ENCODE data around the gene JMY.
A peak's percentile ranks its signal among the peaks of the same experiment; 100 is the strongest.

Gene JMY

DNA sequence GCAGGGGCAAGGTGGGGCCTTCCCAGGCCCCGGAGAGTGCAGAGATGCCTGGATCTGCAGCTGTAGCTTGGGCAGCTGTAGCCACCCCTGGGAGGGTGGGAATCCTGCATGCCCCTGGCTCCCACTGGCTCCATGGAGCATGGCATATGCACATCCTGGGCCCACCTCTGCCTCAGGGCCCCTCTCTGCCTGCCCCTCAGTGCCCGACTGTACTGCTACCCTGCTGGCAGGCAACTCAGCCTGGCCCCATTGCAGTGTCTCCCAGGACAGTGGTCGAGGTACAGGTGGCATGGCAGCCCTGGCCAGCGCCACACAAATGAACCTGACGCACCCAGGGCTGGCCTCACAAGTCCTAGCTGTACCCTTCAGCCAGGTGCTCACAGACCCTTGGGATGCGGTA is 23.9 kb downstream of the JMY start:
- TF ChIP-seq, protein P1, sequence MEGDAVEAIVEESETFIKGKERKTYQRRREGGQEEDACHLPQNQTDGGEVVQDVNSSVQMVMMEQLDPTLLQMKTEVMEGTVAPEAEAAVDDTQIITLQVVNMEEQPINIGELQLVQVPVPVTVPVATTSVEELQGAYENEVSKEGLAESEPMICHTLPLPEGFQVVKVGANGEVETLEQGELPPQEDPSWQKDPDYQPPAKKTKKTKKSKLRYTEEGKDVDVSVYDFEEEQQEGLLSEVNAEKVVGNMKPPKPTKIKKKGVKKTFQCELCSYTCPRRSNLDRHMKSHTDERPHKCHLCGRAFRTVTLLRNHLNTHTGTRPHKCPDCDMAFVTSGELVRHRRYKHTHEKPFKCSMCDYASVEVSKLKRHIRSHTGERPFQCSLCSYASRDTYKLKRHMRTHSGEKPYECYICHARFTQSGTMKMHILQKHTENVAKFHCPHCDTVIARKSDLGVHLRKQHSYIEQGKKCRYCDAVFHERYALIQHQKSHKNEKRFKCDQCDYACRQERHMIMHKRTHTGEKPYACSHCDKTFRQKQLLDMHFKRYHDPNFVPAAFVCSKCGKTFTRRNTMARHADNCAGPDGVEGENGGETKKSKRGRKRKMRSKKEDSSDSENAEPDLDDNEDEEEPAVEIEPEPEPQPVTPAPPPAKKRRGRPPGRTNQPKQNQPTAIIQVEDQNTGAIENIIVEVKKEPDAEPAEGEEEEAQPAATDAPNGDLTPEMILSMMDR (IDR thresholded peaks at IDR 0.05; ENCODE audit: low read depth, low read length): no peak
- no peak for DNase-seq (ENCODE audit: low read depth in 2 of 2)
- no peak overlapping the region for H3K4me3 ChIP-seq (replicated peaks in 1 of 2; ENCODE audit: low read depth in 2 of 2, low read length in 2 of 2)

DNA sequence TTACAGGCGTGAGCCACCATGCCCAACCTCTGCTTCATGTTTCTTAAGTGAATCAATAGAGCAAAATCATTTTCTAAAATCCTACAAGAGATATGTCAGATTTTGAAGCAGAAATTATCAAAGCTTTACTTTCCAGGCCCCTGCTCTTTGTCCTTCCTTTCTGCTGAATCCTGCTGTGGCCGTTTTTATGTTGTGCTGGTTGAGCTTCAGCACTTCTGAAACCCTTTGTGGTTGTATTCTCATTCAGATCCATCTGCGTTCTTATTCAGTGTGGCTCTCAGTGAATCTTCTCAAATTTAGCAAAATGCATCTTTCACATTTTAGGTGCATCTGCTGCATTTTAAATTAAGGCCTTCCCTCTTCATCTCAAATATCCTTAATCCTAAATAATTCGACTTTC is 26.0 kb downstream of the JMY start:
- no peak overlapping the region for H3K4me3 ChIP-seq (replicated peaks in 1 of 2; ENCODE audit: low read depth in 2 of 2, low read length in 2 of 2)
- no peak for DNase-seq (ENCODE audit: low read depth in 2 of 2)
- TF ChIP-seq, protein P1 (IDR thresholded peaks at IDR 0.05; ENCODE audit: low read depth, low read length): no peak

DNA sequence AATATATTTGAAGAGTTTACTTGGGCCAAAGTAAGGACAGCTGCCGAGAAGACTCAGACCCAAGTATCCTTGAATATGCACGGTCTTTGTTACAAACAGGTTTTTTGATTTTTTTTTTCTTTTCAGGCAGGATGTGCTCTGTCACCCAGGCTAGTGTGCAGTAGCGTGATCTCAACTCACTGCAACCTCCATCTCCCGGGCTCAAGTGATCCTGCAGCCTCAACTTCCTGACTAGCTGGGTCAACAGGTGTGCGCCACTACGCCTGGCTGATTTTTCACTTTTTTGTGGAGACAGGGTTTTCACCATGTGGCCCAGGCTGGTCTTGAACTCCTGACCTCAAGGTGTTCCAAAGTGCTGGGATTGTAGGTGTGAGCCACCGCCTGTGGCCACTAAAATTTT is 27.4 kb downstream of the JMY start:
- no peak for DNase-seq (ENCODE audit: low read depth in 2 of 2)
- TF ChIP-seq, protein P1 (IDR thresholded peaks at IDR 0.05; ENCODE audit: low read depth, low read length): no peak
- H3K4me3 ChIP-seq (replicated peaks in 1 of 2; ENCODE audit: low read depth in 2 of 2, low read length in 2 of 2): no peak overlapping the region

DNA sequence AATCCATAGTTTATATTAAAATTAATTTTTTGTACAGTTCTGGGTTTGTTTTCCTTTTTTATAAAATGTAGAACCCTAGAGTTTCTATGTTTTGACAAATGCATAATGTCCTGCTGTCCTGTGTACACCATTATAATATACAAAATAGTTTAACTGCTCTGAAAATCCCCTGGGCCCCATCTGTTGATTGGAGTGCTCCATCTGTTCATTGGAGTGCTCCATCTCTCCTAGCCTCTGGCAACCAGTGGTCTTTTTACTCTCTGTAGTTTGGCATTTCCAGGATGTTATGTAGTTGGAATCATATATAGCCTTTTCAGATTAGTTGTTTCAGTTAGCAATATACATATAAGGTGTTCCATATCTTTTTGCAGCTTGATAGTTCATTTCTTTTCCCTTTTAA is 31.2 kb downstream of the JMY start:
- DNase-seq (ENCODE audit: low read depth in 2 of 2): no peak
- H3K4me3 ChIP-seq (replicated peaks in 1 of 2; ENCODE audit: low read depth in 2 of 2, low read length in 2 of 2): no peak overlapping the region
- TF ChIP-seq, protein P1 (IDR thresholded peaks at IDR 0.05; ENCODE audit: low read depth, low read length): no peak

DNA sequence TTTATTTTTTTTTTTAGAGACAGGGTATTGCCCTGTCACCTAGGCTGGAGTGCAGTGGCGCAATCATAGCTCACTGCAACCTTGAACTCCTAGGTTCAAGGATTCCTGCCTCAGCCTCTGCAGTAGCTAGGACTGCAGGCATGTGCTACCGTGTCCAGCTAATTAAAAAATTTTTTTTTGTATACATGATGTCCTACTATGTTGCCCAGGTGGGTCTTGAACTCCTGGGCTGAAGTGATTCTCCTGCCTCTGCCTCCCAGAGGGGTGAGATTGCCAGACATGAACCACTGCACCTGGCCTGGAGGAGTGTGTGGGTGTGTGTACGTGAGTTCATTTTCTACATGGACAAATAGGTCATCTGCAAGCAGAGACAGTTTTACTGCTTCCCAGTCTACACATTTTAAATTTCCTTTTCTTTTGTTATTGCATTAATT is 33.8 kb downstream of the JMY start:
- no peak for DNase-seq (ENCODE audit: low read depth in 2 of 2)
- no peak overlapping the region for H3K4me3 ChIP-seq (replicated peaks in 1 of 2; ENCODE audit: low read depth in 2 of 2, low read length in 2 of 2)
- TF ChIP-seq, protein P1 (IDR thresholded peaks at IDR 0.05; ENCODE audit: low read depth, low read length): no peak

DNA sequence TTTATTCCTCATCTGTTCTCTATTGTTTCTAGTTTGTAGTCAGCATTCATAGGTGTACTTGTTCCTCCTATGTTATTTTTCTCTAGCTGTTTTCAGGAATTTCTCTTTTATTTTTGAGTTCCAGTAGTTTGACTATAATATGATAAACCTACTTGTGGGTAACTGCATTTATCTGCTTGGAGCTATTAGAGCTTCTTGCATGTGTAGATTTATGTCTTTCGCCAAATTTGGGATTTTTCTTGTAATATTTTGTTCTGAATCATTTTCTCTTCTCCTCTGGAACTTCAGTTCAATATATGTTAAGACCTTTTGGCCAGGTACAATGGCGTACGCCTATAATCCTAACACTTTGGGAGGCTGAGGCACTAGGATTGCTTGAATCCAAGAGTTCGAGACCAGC is 37.4 kb downstream of the JMY start:
- TF ChIP-seq, protein P1 (IDR thresholded peaks at IDR 0.05; ENCODE audit: low read depth, low read length): no peak
- no peak for DNase-seq (ENCODE audit: low read depth in 2 of 2)
- H3K4me3 ChIP-seq (replicated peaks in 1 of 2; ENCODE audit: low read depth in 2 of 2, low read length in 2 of 2): no peak overlapping the region

DNA sequence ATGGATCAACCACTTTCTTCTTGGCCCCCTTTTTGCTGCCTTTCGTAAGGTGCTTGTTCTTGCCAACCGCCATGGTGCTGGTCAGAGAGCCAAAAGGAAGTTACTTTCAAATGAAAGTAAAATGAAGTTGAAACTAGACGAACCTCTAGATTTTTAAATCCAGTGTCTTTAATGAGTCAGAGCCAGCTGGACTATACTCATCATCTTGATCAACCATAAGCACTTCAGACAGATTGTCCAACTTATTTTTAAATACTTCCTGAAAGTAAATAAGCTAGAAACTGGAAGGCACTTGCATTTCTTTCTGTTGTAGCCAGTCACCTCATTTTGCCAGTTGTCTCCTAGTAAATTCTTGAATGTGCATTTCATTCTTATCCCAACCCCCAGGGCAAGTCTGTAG is 48.9 kb downstream of the JMY start:
- TF ChIP-seq, protein P1 (IDR thresholded peaks at IDR 0.05; ENCODE audit: low read depth, low read length): no peak
- DNase-seq (ENCODE audit: low read depth in 2 of 2): peak in 1 of 2 donors; percentile 6
- no peak overlapping the region for H3K4me3 ChIP-seq (replicated peaks in 1 of 2; ENCODE audit: low read depth in 2 of 2, low read length in 2 of 2)

Data from cardiac fibroblast (primary cell).